B cell (primary cell): ENCODE measurements around the gene CDC34. TPM values are rescaled to one million over a fixed set of nuclear protein-coding genes. Genes with fewer than 3 reads are reported as not detected.

Experiments
- ATAC-seq: fragments of 200-7000 bp; cut with Tn5 transposase; one replicate; pipeline ENCODE4 v1.10.0; 2021; ENCODE audit warnings: low read depth, mild to moderate bottlenecking, moderate number of reproducible peaks, moderate library complexity
- CTCF ChIA-PET: fragments of 350-600 bp; sonication (Branson Sonifier 250); formaldehyde crosslinking; loops from one replicate; lab custom pipeline; 2021; ENCODE audit warnings: antibody characterized with exemption, inconsistent platforms; lab: Charles Lee
- POLR2A ChIA-PET: fragments of 350-600 bp; sonication (Branson Sonifier 250); formaldehyde crosslinking; loops from one replicate; lab custom pipeline; 2021; ENCODE audit warnings: antibody characterized with exemption; lab: Charles Lee
- DNase-seq: peaks from one replicate; pipeline ENCODE4 v3.0.0; 2013
- H2AFZ ChIP-seq: 2 replicates; pipeline ENCODE4 v1.6.1; 2012; ENCODE audit warnings: mild to moderate bottlenecking, low read depth, low read length; ENCODE audit not compliant: insufficient read depth, poor library complexity, severe bottlenecking
- H3K27ac ChIP-seq, 2 donors: 1 replicate in 1 of 2; 2 replicates in 1 of 2; pipeline ENCODE4 v1.5.1; 2012 to 2013; ENCODE audit warnings: low read length in 2 of 2, mild to moderate bottlenecking in 2 of 2, moderate library complexity in 1 of 2
- H3K27me3 ChIP-seq, 4 experiments: fragments of 200-600 bp in 1 of 4; sonication (generic) in 1 of 4; replicated peaks in 1 of 4; 1 replicate in 2 of 4; 2 replicates in 2 of 4; pipeline versions ENCODE4 v1.6.1 to v1.7.0; 2013 to 2016; ENCODE audit warnings: low read length in 3 of 4, mild to moderate bottlenecking in 2 of 4, mixed read lengths in 1 of 4, moderate library complexity in 1 of 4; ENCODE audit not compliant: insufficient read depth in 4 of 4, control insufficient read depth in 3 of 4; ENCODE audit errors: control extremely low read depth in 1 of 4
- H3K36me3 ChIP-seq, 2 experiments: replicated peaks in 1 of 2; 1 replicate in 1 of 2; 2 replicates in 1 of 2; pipeline versions ENCODE4 v1.6.1 to v1.7.1; 2013; ENCODE audit warnings: low read length in 1 of 2; ENCODE audit not compliant: insufficient read depth in 2 of 2, control insufficient read depth in 1 of 2; ENCODE audit errors: control extremely low read depth in 1 of 2, extremely low read depth in 1 of 2
- H3K4me1 ChIP-seq, 2 donors: fragments of 200-600 bp in 1 of 2; sonication (generic) in 1 of 2; 1 replicate in 1 of 2; 2 replicates in 1 of 2; pipeline versions ENCODE4 v1.5.1 to v1.6.1; 2013 to 2017; ENCODE audit warnings: low read length in 2 of 2; ENCODE audit not compliant: control insufficient read depth in 2 of 2, insufficient read depth in 2 of 2
- H3K4me2 ChIP-seq: replicated peaks from 2 replicates; pipeline ENCODE3; 2012; ENCODE audit warnings: mild to moderate bottlenecking, low read depth, low read length; ENCODE audit not compliant: poor library complexity, severe bottlenecking
- H3K4me3 ChIP-seq, 5 experiments: fragments of 200-600 bp in 1 of 5; sonication (generic) in 1 of 5; 1 replicate in 3 of 5; 2 replicates in 2 of 5; pipeline versions ENCODE4 v1.5.1 to v1.7.0; 2011 to 2016; ENCODE audit warnings: low read length in 4 of 5, mild to moderate bottlenecking in 4 of 5, low read depth in 2 of 5, control low read depth in 1 of 5, moderate library complexity in 1 of 5; ENCODE audit not compliant: insufficient read depth in 1 of 5; ENCODE audit errors: control extremely low read depth in 1 of 5, extremely low read depth in 1 of 5
- H3K79me2 ChIP-seq: fragments of 200-600 bp; sonication (generic); one replicate; pipeline ENCODE4 v1.6.0; 2016; ENCODE audit warnings: low read length; ENCODE audit not compliant: control insufficient read depth, insufficient read depth
- H3K9ac ChIP-seq: fragments of 200-600 bp; sonication (generic); 2 replicates; pipeline ENCODE4 v1.6.1; 2017; ENCODE audit warnings: mild to moderate bottlenecking, low read length, moderate library complexity
- H3K9me3 ChIP-seq, 3 donors: one replicate each; pipeline versions ENCODE4 v1.6.1 to v1.7.1; 2013; ENCODE audit warnings: low read length in 2 of 3; ENCODE audit not compliant: control insufficient read depth in 2 of 3, insufficient read depth in 1 of 3; ENCODE audit errors: control extremely low read depth in 1 of 3
- H4K20me1 ChIP-seq: 2 replicates; pipeline ENCODE4 v1.6.0; 2012; ENCODE audit warnings: mild to moderate bottlenecking, low read length; ENCODE audit not compliant: insufficient read depth, control insufficient read depth, poor library complexity, severe bottlenecking
- H3K27ac Mint-ChIP-seq: one replicate; pipeline ENCODE4 v1.8.0; 2021; ENCODE audit warnings: mixed read lengths
- H3K27me3 Mint-ChIP-seq: one replicate; pipeline ENCODE4 v1.8.0; 2021; ENCODE audit warnings: mixed read lengths
- H3K4me1 Mint-ChIP-seq: one replicate; pipeline ENCODE4 v1.8.0; 2021; ENCODE audit warnings: mixed read lengths
- H3K4me3 Mint-ChIP-seq: one replicate; pipeline ENCODE4 v1.8.0; 2021; ENCODE audit warnings: mixed read lengths
- H3K9me3 Mint-ChIP-seq: one replicate; pipeline ENCODE4 v1.8.0; 2022; ENCODE audit warnings: mixed read lengths; ENCODE audit not compliant: insufficient read depth
- CTCF ChIP-seq: fragments of 200-600 bp; IDR thresholded peaks from one replicate; pipeline ENCODE4 v1.8.0; 2022; ENCODE audit warnings: antibody characterized with exemption, mild to moderate bottlenecking
- EZH2 ChIP-seq: IDR thresholded peaks from 2 replicates; pipeline ENCODE4 v1.6.1; 2012; ENCODE audit warnings: borderline replicate concordance, low read depth, mild to moderate bottlenecking, moderate library complexity, low read length; ENCODE audit not compliant: insufficient read depth, poor library complexity, severe bottlenecking
- whole genome bisulfite sequencing: methylation state at CpG from one replicate; pipeline ENCODE4 v1.1.5; 2013; ENCODE audit warnings: missing lambda C conversion rate; ENCODE audit not compliant: insufficient coverage; 5-methylcytosine and 5-hydroxymethylcytosine counted together
- intact Hi-C: fragments of 100-400 bp; cut with micrococcal nuclease; formaldehyde crosslinking; loops from one replicate; pipeline ENCODE4 v1.10.0; 2022
- polyA plus RNA-seq: library from polyadenylated mRNA; depleted of rRNA; stranded (reverse); fragments of >200 nt; gene quantifications from 2 replicates; pipeline ENCODE4 v1.2.3, GENCODE V29; 2012
- total RNA-seq, 2 donors: library from RNA; stranded (reverse); fragments of 120-200 nt in 1 of 2; gene quantifications; 1 replicate in 1 of 2; 2 replicates in 1 of 2; pipeline versions ENCODE4 v1.2.3 to v1.2.4, GENCODE V29; 2013 to 2022

Gene CDC34
- total and polyA plus RNA-seq, 2 donors (not counting 1 experiment from before 2014, with no cell fraction given) = 26.9 to 28.4 TPM

- TF ChIP-seq EZH2 = no peak
- no peak for TF ChIP-seq CTCF
- Mint-ChIP-seq H3K9me3 (no peaks in the 10 kb centered on the region), H3K27me3 (no peaks in the 10 kb centered on the region), H3K4me1 (no peaks in the 10 kb centered on the region), H3K27ac (no peak overlapping the region), H3K4me3 (no peak overlapping the region)
- Histone ChIP-seq H3K4me1 (no peaks in the 10 kb centered on the region), H2AFZ (no peak overlapping the region), H3K79me2 (no peaks in the 10 kb centered on the region), H3K9ac (no peak overlapping the region), H3K36me3 (no peaks in the 10 kb centered on the region), H3K27ac (no peak overlapping the region), H4K20me1 (no peaks in the 10 kb centered on the region), H3K9me3 (no peaks in the 10 kb centered on the region), H3K27me3 (no peaks in the 10 kb centered on the region), H3K4me3 (no peak overlapping the region), H3K4me2 (no peak overlapping the region)
- ChIA-PET CTCF (no interaction called here), POLR2A (no interaction called here)
- 78% methylated on average over 12 of the region's 21 CpGs for WGBS
- intact Hi-C loops = no loop called here
- ATAC-seq = no peak
- DNase-seq = no peak
Observed at GRCh38 chr19:558770-559439, 27.3 kb downstream of the CDC34 start.

- H3K4me2 ChIP-seq = no peak overlapping the region
- no peaks in the 10 kb centered on the region for H3K27me3 Mint-ChIP-seq
- H2AFZ ChIP-seq = no peak overlapping the region
- H3K4me3 Mint-ChIP-seq = no peak overlapping the region
- no peak overlapping the region for H3K27ac ChIP-seq
- H3K9me3 Mint-ChIP-seq = no peaks in the 10 kb centered on the region
- POLR2A ChIA-PET = no interaction called here
- intact Hi-C loops = no loop called here
- no peaks in the 10 kb centered on the region for H3K4me1 Mint-ChIP-seq
- H3K9me3 ChIP-seq = no peaks in the 10 kb centered on the region
- no peaks in the 10 kb centered on the region for H4K20me1 ChIP-seq
- no peak overlapping the region for H3K27ac Mint-ChIP-seq
- no peak for ATAC-seq
- no peak overlapping the region for H3K4me3 ChIP-seq
- CTCF ChIA-PET = no interaction called here
- H3K79me2 ChIP-seq = no peaks in the 10 kb centered on the region
- no peaks in the 10 kb centered on the region for H3K36me3 ChIP-seq
- TF ChIP-seq EZH2 (no peak), CTCF (no peak)
- no peaks in the 10 kb centered on the region for H3K4me1 ChIP-seq
- 62% methylated on average over 5 of the region's 12 CpGs for WGBS
- no peak overlapping the region for H3K9ac ChIP-seq
- no peak for DNase-seq
- H3K27me3 ChIP-seq = no peaks in the 10 kb centered on the region
Observed at GRCh38 chr19:560121-560520, 28.6 kb downstream of the CDC34 start.
